IPS DF 19.7 (cell line): ENCODE results near the gene CHI3L2.
A peak's percentile ranks its signal among the peaks of the same experiment; 100 is the strongest.

ENCODE experiments used
- DNase-seq: peaks from one replicate; pipeline ENCODE4 v3.0.0-alpha.2; 2013; ENCODE audit warnings: low read depth, low spot score

CHI3L2 gene

DNA sequence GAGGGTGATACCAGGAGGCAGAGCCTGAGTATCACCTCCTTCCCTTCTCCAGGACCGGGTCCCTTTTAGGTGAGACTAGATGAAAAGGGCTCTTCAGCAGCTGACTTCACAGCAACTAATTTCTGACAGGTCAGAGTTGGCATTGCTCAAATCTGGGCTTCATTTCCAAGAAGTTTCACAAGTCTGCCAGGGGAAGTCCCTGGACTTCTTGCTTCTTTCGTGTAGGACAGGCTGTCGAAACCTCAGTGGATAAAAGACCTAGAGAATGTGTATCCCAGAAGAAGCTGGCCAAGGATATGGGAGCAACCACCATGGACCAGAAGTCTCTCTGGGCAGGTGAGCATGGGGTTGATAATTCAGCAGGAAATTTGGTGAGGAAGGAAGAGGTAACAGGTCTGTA lies at the start of gene CHI3L2:
TSS of gene CHI3L2 (plus strand) at position 280 of the 400 bp plus-strand sequence. CDS start at position 297, 17 bp downstream.
- DNase-seq, result no peak

DNA sequence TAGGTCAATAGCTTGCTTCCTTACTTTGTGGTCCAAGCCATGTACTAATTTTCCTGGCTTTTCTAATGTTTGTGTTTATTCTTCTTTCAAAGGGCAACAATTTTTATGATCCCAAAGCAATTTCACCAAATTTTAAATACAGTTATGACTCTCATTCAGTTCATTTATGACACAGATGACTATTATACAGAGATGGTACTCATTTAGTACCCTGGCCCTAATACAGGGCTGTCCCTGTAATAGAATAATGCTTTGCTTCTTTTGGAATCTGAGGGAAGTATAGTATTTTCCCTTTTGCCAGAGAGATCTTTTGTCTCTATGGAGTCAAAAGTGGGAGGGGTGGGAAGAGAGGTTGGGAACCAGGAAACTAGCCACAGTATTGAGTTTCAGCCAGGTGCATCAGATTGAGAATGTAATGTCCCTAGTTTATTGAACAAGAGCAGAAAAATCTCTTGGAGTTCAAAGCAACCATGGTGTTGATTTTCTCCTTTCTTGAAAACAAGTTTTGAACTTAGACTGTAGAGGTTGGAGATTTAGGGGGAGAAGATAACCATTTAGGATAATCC lies 47.5 kb upstream of the CHI3L2 start:
- no peak for DNase-seq

GRCh38 chr1:111182052-111182451 lies 45.5 kb upstream of the CHI3L2 start:
- no peak for DNase-seq

GRCh38 chr1:111183308-111184069 lies 44.0 kb upstream of the CHI3L2 start:
- DNase-seq, result no peak

DNA sequence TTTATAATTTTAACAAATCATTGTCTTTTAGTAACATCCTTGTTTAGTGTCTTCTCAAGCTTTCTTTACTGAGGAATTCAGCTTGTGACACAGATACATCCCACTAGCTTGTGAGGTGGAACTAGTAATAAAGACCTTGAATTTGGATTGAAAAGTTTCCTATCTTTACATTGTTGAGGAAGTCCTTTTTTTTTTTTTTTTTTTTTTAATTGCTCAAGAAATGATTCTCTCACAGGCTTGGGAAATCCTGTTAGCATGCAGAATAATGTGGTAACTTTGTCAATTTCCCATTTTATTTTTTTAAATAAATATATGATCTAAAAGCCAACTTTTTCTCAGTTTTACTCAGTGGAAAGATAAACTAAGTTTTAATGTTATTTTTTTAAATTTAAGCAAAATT lies 42.9 kb upstream of the CHI3L2 start:
- DNase-seq, result no peak

DNA sequence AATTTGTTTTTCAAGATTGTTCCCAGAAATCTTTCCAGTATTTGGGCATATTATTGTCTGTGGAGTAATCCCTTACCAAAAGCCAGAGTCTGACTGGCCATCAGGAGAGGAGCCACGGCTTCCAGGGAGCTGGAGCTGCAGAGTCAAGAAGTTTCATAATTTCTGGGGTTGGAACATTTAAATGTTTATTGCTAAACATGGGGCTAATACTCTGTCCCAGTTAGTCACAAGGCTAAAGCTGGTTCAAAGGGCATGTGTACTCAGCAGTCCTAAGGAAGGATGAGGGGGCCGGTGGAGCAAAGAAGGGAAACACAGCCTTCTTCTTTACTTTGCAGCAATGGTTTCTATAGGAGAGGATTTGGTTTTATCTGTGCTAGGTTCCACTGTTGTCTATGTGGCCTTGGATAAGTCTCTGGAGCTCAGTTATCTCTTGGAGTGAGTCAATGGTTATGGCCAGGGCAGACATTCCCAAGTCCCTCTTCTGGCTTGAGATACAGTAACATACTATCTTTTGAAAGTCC lies 36.5 kb upstream of the CHI3L2 start:
- DNase-seq, result no peak

DNA sequence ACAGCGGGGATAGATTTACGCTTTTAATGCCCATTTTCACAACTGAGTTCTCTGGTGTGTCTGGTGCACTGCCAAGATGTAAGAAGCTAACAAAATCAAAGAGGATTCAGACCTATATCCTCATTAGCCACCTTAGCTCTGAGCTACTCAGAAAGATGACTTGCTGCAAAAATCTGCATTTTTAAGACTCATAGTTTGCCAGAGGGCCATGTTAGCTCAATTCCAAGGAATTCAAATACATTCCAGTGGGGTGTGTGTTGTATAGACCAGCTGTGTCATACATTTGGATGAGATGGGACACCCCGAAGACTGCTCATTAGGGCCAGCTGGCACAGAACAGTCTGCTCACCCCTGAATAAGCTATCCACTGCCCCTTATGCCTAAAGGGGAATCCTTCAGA lies 36.0 kb upstream of the CHI3L2 start:
- DNase-seq, result no peak

DNA sequence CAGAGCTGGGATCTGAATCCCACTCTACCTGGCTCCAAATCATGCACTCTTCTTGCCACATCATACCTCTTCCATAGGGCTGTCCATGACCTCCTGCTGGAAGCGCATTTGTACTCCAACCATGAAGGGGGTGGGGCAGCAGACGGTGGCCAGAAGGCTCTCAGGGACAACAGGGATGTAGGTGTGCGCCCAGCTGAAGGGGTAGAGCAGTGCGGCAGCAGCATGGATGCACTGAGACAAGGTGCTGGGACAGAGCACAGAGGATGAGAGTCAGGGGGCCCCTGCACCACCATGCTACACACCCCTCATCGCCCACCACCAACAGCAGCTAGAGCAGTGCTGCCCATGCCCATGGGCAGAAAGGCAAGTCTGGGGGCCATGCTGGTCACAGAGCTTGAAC lies 35.4 kb upstream of the CHI3L2 start:
- no peak for DNase-seq

GRCh38 chr1:111192658-111193519 lies 34.6 kb upstream of the CHI3L2 start:
- DNase-seq, result no peak

DNA sequence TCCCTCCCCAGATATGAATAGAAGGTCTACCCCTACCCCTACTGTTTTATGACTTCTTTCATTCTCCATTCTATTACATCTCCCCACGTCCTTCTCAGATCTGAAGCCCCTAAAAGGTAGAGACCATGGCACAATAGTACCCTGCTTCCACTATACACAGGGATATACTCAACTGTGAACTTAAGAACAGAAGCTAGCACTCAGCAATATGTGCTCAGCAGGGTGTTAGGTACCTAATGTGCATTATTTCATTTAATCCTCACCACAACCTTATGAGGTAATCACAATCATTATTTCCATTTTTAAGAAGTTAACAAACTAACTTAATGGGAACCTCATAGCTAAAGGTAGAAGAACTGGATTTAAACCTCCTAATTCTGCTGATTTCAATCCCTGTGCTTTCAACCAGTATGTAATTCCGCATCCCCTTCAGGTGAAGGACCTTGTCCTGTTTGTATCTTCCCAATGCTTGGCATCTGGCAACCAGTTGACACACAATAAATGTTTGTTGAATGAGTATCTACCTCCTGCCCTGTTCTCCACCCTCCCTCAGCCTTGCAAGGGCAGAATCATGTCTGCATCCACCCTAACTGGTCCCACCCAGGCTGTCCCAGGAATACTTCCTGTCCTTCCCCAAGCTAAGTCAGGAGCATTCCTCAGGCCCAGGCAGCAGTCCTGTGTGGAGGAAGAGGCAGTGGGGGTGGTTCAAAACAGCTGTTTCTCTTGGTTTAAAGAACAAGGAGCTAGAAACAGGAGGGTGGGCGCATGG lies 33.6 kb upstream of the CHI3L2 start:
- DNase-seq, result no peak

- DNase-seq, result no peak
These were observed 32.4 kb upstream of the CHI3L2 start for GRCh38 chr1:111195002-111195684.

- DNase-seq, result no peak
These were observed 31.3 kb upstream of the CHI3L2 start for GRCh38 chr1:111196213-111196612.

- peak; percentile 59 for DNase-seq
These were observed 29.8 kb upstream of the CHI3L2 start for GRCh38 chr1:111197598-111198284.

DNA sequence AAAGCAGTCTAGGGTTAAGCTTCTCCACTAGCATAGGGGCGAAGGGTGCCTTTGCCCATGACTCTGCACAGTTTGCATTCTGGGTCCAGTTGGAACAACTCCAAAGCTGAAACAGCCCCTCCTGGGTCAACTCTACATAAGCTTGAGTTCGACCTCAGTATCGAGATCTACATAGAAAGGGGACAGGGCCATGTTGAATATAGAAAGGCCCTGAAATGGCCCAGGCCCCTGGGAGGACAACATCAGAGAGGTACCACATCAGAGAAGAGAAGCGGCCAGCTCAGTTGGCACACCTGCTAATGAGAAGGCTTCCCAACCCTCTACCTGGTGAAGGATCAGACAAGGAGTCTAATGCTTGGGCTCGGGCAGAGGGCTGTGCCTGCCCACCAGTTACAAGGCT lies 28.7 kb upstream of the CHI3L2 start:
- no peak for DNase-seq

DNA sequence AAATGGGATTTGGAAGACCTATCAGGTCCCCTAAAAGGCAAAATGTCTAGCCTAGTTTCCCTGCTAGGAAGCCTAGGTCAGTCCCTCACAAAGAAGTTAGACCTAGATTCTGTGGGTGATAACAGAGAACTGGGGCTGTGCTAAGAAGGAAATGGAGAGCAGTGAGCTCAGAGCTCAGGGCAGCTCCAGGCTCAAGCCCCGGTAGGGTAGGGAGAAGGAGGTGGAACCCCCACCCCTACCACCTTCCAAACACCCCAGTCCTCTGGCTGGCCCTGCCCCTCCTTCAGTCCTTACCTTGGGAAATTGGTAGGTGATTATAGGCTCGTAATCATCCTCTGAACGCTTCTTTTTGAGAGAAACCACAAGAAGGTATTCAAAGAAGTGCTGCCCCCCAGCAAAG lies 28.2 kb upstream of the CHI3L2 start:
- no peak for DNase-seq

- no peak for DNase-seq
These were observed 27.4 kb upstream of the CHI3L2 start, which contains the start of gene DENND2D for GRCh38 chr1:111199881-111200801. Gene DENND2D, minus strand, starts transcription at chr1:111200646. Its CDS starts 187 bp downstream, at chr1:111200459.

DNA sequence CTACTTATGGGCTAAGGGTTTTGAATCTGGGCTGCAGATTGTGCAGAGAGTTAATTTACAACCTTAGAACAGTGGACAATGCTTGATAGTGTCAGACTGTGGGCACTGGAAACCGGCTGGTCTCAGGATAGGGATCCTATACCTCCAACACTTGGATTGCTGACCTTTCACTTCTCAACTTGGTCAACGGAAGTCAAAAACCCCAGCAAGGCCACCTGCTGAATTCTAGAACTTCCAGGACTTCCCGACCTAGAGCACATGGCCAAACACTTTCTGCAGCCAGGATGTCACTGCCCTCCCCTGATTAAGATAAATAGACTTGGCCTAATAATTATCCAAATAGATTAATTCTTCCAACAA lies 26.7 kb upstream of the CHI3L2 start:
- no peak for DNase-seq

- no peak for DNase-seq
These were observed 26.0 kb upstream of the CHI3L2 start for GRCh38 chr1:111201275-111202090.
